Activated CD4-positive, CD25-positive, alpha-beta regulatory T cell (primary cell): ENCODE measurements around the gene KIR2DL1.
"Not testable (repeated sequence)": the region's sequence is repeated elsewhere in the genome, so short reads cannot be mapped to it uniquely, and the experiment has no call there.

Source experiments
- DNase-seq, 4 experiments: peaks; one replicate each; lab custom pipeline; 2025; lab: John Stamatoyannopoulos, UW

KIR2DL1 gene

DNA sequence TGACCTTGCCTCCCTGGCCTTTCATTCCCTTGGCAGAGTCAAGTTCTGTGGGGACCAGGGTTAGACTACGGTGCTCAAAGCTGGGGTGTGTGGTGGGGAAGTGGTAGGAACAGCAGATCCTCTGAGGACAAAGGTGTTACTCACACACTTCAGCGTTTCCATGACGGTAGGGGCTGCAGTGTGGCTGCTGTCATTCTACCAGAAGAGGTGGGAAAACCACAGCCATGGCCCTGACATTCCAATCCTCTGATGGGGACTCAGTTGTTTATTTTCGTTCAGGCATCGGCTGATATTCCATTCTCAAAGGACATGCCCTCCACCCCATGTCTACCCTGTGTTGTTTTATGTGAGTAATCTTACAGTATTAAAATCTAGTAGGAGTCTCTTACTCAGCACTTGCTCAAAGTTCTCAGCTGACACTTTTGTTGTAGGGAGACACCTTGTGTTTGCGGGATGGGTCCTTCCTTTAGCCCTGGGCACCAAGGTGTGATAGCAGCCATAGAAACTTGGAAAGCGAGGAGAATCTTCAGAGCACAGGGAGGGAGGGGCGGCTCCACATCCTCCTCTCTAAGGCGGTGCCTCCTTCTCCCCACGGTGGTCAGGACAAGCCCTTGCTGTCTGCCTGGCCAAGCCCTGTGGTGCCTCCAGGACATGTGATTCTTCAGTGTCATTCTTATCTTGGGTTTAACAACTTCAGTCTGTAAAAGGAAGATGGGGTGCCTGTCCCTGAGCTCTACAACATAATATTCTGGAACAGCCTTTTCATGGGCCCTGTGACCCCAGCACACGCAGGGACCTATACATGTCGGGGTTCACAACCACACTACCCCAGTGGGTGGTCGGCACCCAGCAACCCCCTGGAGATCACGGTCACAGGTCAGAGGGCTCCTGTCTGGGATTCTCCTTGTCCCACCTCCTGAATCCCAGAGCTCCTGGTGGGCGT lies 1.7 kb downstream of the KIR2DL1 start:
- not testable (repeated sequence) for DNase-seq

DNA sequence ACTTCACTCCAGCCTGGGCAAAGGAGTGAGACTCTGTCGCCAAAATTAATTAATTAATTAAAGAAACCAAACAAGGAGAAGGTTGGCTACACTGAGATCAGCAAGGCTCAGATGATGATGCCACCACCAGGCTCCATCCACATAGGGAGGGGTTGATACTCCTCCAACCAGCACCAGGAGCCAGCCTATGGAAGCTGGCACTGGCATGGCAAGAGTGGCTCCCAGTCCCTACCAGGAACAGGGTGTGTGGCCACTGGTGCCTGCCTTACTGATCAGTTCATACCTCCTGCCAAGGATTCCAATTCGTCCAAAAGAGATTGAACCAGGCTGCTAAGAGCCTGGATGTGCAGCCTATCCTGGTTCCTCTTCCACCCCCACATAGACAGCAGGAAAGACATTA lies 3.1 kb downstream of the KIR2DL1 start:
- not testable (repeated sequence) for DNase-seq

DNA sequence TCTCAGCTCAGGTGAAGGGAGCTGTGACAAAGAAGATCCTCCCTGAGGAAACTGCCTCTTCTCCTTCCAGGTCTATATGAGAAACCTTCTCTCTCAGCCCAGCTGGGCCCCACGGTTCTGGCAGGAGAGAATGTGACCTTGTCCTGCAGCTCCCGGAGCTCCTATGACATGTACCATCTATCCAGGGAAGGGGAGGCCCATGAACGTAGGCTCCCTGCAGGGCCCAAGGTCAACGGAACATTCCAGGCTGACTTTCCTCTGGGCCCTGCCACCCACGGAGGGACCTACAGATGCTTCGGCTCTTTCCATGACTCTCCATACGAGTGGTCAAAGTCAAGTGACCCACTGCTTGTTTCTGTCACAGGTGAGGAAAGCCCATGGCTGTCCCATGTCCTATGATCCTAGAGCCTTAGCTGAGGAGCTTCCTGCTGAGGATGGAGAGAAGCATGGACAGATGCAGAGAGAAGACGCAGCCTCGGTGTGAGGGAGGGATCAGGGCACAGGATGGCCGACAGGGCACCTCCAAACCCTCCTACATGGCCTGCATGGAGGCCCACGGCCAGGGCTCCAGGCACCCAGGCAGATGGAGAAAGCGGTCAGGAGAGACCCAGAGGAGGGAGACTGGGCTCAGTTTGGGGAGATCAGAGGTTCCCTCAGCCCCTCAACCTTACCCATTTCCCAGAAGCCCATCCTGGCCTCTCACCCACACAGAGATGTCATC lies 5.7 kb downstream of the KIR2DL1 start:
- not testable (repeated sequence) for DNase-seq

DNA sequence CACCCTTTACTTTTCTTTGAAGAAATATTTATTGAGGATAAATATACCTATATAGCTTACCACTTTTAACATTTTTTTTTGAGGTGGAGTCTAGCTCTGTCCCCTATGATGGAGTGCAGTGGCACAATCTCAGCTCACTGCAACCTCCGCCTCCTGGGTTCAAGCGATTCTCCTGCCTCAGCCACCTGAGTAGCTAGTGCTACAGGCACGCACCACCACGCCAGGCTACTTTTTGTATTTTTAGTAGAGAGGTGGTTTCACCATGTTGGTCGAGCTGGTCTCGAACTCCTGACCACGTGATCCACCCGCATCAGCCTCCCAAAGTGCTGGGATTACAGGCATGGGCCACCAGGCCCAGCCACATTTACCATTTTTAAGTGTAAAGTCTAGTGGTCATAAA lies 6.2 kb downstream of the KIR2DL1 start:
- DNase-seq = not testable (repeated sequence)

DNA sequence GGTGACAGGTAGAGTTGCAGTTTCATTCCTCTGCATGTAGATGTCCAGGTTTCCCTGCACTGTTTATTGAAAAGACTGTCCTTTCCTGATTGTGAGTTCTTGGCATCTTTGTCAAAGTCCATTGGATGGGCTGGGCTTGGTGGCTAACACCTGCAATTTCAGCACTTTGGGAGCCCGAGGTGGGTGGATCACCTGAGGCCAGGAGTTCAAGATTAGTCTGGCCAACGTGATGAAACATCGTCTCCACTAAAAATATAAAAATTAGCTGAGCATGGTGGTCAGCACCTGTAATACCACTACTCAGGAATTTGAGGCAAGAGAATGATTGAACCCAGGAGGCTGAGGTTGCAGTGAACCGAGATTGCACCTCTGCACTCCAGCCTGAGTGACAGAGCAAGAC lies 8.3 kb downstream of the KIR2DL1 start:
- DNase-seq = not testable (repeated sequence)

DNA sequence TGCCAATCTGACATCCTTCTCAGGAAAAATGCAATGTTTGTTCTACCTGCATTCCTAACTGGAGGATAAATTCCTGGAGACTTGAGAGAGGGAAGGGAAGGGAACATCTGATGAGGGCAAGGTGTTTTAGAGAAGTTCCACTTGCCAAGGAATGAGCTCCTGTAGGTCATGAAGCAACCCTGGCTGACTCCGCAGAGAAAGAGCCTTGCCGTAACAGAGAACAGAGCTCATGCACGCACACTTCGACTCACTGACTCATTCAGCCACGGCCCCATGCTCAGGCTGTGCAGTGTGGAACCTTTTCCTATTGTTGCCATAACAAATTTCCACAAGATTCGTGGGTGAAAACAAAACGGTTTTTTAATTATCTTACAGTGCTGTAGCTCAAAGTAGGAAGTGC lies 9.3 kb downstream of the KIR2DL1 start:
- not testable (repeated sequence) for DNase-seq

DNA sequence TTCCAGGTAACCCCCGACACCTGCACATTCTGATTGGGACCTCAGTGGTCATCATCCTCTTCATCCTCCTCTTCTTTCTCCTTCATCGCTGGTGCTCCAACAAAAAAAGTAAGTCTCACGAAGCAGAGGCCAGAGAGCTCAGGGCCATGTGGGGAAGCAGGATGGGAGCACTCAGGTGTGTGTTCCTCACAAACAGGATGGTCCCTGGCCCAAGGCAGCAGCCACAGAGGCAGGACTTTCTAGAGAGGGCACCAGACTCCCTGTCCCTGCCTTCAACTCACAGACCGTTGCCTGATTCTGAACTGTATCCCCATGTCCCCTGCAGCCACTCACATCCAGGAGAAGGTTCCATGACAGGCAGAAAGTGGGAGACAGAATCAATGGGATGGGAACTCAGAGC lies 13.3 kb downstream of the KIR2DL1 start:
- DNase-seq = not testable (repeated sequence)

DNA sequence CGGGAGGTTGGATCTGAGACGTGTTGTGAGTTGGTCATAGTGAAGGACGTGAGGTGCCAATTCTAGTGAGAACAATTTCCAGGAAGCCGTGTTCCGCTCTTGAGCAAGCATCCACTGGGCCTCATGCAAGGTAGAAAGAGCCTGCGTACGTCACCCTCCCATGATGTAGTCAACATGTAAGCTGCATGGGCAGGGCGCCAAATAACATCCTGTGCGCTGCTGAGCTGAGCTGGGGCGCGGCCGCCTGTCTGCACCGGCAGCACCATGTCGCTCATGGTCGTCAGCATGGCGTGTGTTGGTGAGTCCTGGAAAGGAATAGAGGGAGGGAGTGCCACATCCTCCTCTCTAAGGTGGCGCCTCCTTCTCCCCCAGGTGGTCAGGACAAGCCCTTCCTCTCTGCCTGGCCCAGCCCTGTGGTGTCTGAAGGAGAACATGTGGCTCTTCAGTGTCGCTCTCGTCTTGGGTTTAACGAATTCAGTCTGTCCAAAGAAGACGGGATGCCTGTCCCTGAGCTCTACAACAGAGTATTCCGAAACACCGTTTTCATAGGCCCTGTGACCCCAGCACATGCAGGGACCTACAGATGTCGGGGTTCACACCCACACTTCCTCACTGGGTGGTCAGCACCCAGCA lies 16.6 kb downstream of the KIR2DL1 start:
- not testable (repeated sequence) for DNase-seq

DNA sequence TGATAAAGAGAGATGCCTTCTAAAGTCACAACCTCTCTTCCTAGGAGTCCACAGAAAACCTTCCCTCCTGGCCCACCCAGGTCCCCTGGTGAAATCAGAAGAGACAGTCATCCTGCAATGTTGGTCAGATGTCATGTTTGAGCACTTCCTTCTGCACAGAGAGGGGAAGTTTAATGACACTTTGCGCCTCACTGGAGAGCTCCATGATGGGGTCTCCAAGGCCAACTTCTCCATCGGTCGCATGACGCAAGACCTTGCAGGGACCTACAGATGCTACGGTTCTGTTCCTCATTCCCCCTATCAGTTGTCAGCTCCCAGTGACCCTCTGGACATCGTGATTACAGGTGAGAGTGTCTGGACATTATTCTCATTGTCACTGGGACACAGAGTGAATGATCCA lies 18.6 kb downstream of the KIR2DL1 start:
- DNase-seq = not testable (repeated sequence)

DNA sequence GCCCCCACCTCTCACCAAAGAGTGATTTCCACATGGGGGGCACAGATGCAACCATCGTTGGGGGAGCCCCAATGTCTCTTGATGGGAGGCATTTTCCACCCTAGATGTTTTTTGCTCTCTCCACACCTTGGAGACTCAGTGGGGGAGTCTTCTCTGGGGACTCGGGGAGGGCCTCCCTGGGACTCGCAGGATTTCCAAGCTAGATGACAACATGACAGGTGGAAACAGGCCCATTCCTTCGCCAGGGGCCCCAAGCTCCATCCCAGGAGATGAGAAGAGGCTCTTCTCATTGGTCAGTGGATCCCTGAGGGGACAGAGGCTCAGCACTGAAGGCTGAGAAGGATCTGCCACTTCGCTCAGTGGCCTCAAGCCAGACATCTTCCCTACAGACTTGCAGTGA lies 21.1 kb downstream of the KIR2DL1 start:
- DNase-seq = no peak

DNA sequence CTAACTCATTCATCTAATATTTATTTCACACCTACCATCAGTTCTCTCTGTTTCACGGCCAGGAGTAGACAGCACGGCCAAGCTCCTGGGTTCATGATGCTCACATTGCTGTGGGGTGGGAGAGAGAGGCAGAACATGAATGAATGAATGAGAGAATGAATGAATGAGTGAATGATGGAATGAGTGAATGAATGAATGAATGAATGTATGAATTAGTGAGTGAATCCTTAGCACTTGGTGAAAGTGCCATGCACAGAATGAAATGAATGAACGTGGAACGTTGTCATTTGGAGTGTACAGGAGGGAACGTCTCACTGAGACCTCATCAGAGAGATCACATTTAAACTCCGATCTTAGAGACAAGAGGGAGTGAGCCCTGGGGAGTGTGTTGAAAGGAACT lies 21.9 kb downstream of the KIR2DL1 start:
- no peak for DNase-seq

DNA sequence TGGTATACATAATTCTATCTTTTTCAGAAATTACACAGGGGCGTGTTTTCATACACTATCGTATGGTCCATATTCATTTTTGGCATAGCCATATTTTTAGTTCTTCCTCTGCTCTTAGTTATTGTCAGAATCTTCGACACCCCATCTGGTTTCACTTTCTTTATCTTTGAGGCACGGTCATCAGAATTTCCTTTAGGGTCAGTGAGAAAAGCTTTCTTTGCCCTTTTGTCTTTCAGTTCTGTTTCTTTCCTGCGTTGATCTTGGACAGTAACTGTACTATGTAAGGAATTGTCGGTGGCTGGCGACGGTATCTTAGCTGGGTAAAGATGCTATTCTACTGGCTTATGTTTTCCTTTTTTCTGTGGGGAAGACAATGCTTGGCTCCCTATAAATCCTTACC lies 23.2 kb downstream of the KIR2DL1 start:
- no peak for DNase-seq

DNA sequence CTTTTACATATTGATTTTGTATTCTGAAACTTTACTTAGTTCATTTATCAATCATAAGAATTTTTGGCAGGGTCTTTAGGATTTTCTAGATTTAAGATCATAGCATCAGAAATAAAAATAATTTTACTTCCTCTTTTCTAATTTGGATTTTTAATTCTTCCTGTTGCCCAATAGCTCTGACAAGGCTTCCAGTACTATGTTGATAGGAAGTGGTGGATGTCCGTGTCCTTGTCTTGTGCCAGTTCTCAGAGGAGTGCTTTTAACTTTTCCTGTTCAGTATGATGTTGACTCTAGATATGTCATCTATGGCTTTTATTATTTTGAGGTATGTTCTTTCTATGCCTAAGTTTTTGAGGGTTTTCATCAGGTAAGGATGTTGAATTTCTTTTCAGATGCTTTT lies 26.2 kb downstream of the KIR2DL1 start:
- DNase-seq = no peak

DNA sequence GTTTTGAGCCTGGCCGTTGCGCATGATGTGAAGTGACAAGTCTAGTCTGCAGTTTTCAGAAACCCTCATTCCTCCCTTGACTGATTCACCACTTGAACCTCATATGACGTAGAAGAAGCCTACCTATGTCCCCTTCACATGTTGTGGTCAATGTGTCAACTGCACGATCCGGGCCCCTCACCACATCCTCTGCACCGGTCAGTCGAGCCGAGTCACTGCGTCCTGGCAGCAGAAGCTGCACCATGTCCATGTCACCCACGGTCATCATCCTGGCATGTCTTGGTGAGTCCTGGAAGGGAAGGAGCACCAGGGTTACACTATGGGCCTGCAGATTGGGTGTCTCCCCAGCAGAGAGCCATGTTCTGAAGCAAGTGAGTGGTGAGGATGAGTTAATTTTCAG lies 33.8 kb downstream of the KIR2DL1 start, which contains the start of gene KIR2DL4:
Gene KIR2DL4 (plus strand): TSS at position 201 of the 400 bp plus-strand sequence. CDS start 42 bp downstream, at position 243.
- DNase-seq = no peak

DNA sequence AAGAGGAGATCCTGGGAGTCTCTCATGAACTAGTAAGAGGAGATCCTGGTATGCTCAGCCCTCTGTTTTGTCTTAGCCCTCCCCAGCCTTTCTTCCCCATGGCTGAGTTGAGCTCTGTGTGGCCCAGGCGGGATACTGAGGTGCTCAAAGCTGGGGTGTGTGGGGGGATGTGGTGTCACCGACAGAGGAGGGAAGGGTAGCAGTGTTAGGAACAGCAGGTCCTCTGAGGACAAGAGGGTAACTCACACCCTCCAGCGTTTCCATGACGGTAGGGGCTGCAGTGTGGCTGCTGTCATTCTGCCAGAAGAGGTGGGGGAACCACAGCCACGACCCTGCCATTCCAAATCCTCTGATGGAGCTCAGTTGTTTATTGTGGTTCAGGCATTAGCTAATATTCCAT lies 34.5 kb downstream of the KIR2DL1 start:
- no peak for DNase-seq

DNA sequence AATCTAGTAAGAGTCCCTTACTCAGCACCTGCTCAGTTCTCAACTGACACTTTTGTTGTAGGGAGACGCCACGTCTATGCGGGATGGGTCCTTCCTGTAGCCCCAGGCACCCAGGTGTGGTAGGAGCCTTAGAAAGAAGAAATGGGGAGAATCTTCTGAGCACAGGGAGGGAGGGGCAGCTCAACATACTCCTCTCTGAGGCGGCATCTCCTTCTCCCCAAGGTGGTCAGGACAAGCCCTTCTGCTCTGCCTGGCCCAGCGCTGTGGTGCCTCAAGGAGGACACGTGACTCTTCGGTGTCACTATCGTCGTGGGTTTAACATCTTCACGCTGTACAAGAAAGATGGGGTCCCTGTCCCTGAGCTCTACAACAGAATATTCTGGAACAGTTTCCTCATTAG lies 35.0 kb downstream of the KIR2DL1 start:
- no peak for DNase-seq

DNA sequence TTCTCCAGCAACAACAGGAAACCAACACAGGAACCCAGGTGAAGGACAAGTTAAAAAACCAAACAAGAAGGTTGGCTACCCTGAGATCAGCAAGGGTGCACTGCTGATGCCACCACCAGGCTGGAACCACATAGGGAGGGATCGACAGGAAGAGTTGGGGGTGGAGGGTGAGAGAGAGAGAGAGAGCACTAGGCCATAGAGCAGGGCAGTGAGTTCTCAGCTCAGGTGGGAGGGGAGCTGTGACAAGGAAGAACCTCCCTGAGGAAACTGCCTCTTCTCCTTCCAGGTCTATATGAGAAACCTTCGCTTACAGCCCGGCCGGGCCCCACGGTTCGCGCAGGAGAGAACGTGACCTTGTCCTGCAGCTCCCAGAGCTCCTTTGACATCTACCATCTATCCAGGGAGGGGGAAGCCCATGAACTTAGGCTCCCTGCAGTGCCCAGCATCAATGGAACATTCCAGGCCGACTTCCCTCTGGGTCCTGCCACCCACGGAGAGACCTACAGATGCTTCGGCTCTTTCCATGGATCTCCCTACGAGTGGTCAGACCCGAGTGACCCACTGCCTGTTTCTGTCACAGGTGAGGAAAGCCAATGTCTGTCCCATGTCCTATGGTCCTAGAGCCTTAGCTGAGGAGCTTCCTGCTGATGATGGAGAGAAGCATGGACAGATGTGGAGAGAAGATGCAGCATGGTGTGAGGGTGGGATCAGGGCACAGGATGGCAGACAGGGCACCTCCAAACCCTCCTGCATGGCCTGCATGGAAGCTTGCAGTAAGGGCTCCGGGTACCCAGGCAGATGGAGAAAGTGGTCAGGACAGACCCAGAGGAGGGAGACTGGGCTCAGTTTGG lies 36.3 kb downstream of the KIR2DL1 start:
- no peak for DNase-seq

DNA sequence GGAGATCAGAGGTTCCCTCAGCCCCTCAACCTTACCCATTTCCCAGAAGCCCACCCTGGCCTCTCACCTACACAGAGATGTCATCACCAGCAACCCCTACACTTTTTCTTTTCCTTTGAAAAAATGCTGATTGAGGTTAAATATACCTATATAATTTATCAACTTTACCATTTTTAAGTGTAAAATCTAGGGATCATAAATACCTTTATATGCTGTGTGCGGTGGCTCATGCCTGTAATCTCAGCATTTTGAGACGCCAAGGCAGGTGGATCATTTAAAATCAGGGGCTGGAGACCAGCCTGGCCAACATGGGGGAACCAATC lies 36.9 kb downstream of the KIR2DL1 start:
- no peak for DNase-seq

DNA sequence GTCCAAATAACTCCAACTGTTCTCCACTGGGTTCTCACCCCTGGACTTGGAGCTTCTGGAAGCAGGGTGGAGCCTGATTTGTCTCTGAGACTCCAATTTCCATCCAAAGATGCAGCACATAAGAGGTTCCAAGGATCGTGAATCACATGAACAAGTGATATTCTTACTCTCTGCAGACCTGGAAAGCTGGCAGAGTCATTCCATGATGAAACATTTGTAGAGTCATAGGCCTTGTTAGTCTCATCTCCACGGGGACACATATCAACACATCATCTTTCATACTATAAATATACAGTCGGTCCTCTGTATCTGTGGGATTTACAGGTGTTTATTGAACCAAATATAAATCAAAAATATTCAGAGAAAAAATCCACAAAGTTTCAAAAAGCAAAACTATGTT lies 45.0 kb downstream of the KIR2DL1 start:
- DNase-seq = not testable (repeated sequence)

DNA sequence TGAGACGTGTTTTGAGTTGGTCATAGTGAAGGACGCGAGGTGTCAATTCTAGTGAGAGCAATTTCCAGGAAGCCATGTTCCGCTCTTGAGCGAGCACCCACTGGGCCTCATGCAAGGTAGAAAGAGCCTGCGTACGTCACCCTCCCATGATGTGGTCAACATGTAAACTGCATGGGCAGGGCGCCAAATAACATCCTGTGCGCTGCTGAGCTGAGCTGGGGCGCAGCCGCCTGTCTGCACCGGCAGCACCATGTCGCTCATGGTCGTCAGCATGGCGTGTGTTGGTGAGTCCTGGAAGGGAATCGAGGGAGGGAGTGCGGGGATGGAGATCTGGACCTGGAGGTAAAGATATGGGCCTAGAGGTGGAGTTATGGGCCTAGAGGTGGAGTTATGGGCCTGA lies 46.7 kb downstream of the KIR2DL1 start, which contains the start of gene KIR3DL1:
Gene KIR3DL1 (plus strand): TSS at position 218 of the 400 bp plus-strand sequence.
- DNase-seq = not testable (repeated sequence)

DNA sequence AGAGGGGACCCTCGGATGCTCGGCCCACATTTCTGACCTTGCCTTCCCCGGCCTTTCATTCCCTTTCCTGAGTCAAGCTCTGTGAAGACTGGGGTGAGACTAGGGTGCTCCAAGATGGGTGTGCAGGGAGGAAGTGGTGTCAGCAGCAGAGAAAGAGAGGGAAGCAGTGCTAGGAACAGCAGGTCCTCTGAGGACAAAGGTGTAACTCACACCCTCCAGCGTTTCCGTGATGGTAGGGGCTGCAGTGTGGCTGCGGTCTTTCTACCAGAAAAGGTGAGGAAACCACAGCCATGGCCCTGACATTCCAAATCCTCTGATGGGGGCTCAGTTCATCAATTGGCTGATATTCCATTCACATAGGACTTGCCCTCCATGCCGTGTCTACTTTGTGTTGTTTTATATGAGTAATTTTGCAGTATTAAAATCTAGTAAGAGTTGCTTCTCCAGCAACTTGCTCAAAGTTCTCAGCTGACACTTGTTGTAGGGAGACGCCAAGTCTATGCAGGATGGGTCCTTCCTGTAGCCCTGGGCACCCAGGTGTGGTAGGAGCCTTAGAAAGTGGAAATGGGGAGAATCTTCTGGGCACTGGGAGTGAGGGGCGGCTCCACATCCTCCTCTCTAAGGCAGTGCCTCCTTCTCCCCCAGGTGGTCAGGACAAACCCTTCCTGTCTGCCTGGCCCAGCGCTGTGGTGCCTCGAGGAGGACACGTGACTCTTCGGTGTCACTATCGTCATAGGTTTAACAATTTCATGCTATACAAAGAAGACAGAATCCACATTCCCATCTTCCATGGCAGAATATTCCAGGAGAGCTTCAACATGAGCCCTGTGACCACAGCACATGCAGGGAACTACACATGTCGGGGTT lies 48.3 kb downstream of the KIR2DL1 start:
- DNase-seq = no peak
